HCT116 (cell line): Measurements from ENCODE around the gene SCYGR4. TPM values are rescaled to one million over a fixed set of nuclear protein-coding genes. Genes with fewer than 3 reads are reported as not detected.

ENCODE experiments used
- ATAC-seq: fragments of 200-7000 bp; cut with Tn5 transposase; 2 replicates; pipeline ENCODE4 v1.9.1; 2020; ENCODE audit warnings: mild to moderate bottlenecking, moderate library complexity
- BruUV-seq: library from RNA; stranded (reverse); fragments of 400-500 nt; replicated peaks from 2 replicates; lab custom pipeline; 2021; lab: Mats Ljungman, UMichigan
- CTCF ChIA-PET: fragments of 300-600 bp; sonication (Branson Sonifier 250); formaldehyde crosslinking; loops from one replicate; lab custom pipeline; 2021; ENCODE audit warnings: antibody characterized with exemption; lab: Charles Lee
- POLR2A ChIA-PET: fragments of 300-600, 350-600 bp; sonication (Branson Sonifier 250); formaldehyde crosslinking; loops from one replicate; lab custom pipeline; 2021; ENCODE audit warnings: antibody characterized with exemption; lab: Charles Lee
- RAD21 ChIA-PET, 2 experiments: fragments of 300-600 bp; sonication (Branson Sonifier 250); formaldehyde crosslinking; loops; one replicate each; lab custom pipeline; 2023; ENCODE audit warnings: low total read pairs in 2 of 2; ENCODE audit not compliant: uncharacterized antibody in 2 of 2, unreplicated experiment in 2 of 2, low non-redundant PET in 1 of 2; lab: Charles Lee
- DNase-seq: peaks from one replicate; pipeline ENCODE4 v3.0.0-alpha.2; 2010; ENCODE audit warnings: low read depth, low spot score
- H2AFZ ChIP-seq: fragments of 200-600 bp; shearing (Covaris generic), sonication (generic); 2 replicates; pipeline ENCODE4 v1.6.1; 2017; ENCODE audit warnings: low read depth, mixed run types, mixed read lengths, antibody characterized with exemption, low read length; ENCODE audit not compliant: poor library complexity, severe bottlenecking
- H3K27ac ChIP-seq: 2 replicates; pipeline ENCODE4 v1.5.1; 2012; ENCODE audit warnings: low read depth, low read length
- H3K27me3 ChIP-seq: fragments of 200-600 bp; sonication (generic); 2 replicates; pipeline ENCODE4 v1.6.1; 2016; ENCODE audit warnings: mixed run types, low read length, mixed read lengths; ENCODE audit not compliant: insufficient read depth
- H3K36me3 ChIP-seq, 2 experiments: fragments of 200-500 bp in 1 of 2; fragments of 200-600 bp in 1 of 2; sonication (Bioruptor generic) in 1 of 2; sonication (generic) in 1 of 2; 2 replicates each; pipeline versions ENCODE4 v1.5.1 to v1.6.1; 2014 to 2016; ENCODE audit warnings: low read length in 2 of 2, inconsistent platforms in 1 of 2, mixed read lengths in 1 of 2, mixed run types in 1 of 2; ENCODE audit not compliant: insufficient read depth in 2 of 2, control insufficient read depth in 1 of 2
- H3K4me1 ChIP-seq, 2 experiments: fragments of 200-600 bp in 1 of 2; sonication (generic) in 1 of 2; 2 replicates each; pipeline versions ENCODE4 v1.5.1 to v1.6.1; 2012 to 2017; ENCODE audit warnings: low read length in 2 of 2, inconsistent platforms in 1 of 2, mild to moderate bottlenecking in 1 of 2, mixed read lengths in 1 of 2, mixed run types in 1 of 2, moderate library complexity in 1 of 2; ENCODE audit not compliant: insufficient read depth in 2 of 2, control insufficient read depth in 1 of 2
- H3K4me2 ChIP-seq: fragments of 200-600 bp; sonication (generic); 2 replicates; pipeline ENCODE4 v1.6.1; 2017; ENCODE audit warnings: mixed run types, low read length, mixed read lengths
- H3K4me3 ChIP-seq, 2 experiments: fragments of 200-600 bp in 1 of 2; sonication (generic) in 1 of 2; replicated peaks in 1 of 2; 2 replicates each; pipeline ENCODE4 v1.5.1; 2011 to 2016; ENCODE audit warnings: low read length in 2 of 2, control low read depth in 1 of 2, low read depth in 1 of 2, mild to moderate bottlenecking in 1 of 2, mixed read lengths in 1 of 2, mixed run types in 1 of 2
- H3K79me2 ChIP-seq: fragments of 200-600 bp; sonication (generic); 2 replicates; pipeline ENCODE4 v1.6.1; 2017; ENCODE audit warnings: mild to moderate bottlenecking, mixed run types, low read length, moderate library complexity, mixed read lengths; ENCODE audit not compliant: insufficient read depth
- H3K9ac ChIP-seq: fragments of 200-600 bp; sonication (generic); 2 replicates; pipeline ENCODE4 v1.6.1; 2016; ENCODE audit warnings: low read length, mixed read lengths
- H3K9me2 ChIP-seq: fragments of 200-600 bp; sonication (generic), shearing (Covaris generic); 2 replicates; pipeline ENCODE4 v1.6.1; 2017; ENCODE audit warnings: mixed run types, mild to moderate bottlenecking, moderate library complexity; ENCODE audit not compliant: insufficient read depth
- H3K9me3 ChIP-seq, 2 experiments: fragments of 200-500 bp in 1 of 2; fragments of 200-600 bp in 1 of 2; sonication (Bioruptor generic) in 1 of 2; sonication (generic) in 1 of 2; 2 replicates each; pipeline ENCODE4 v1.6.1; 2014 to 2017; ENCODE audit warnings: low read length in 2 of 2, mixed read lengths in 2 of 2, inconsistent platforms in 1 of 2, low read depth in 1 of 2, mild to moderate bottlenecking in 1 of 2, mixed run types in 1 of 2, moderate library complexity in 1 of 2; ENCODE audit not compliant: control insufficient read depth in 1 of 2, insufficient read depth in 1 of 2
- H4K20me1 ChIP-seq: fragments of 200-600 bp; sonication (generic), shearing (Covaris generic); 2 replicates; pipeline ENCODE4 v1.6.1; 2017; ENCODE audit warnings: mixed run types, mild to moderate bottlenecking, moderate library complexity; ENCODE audit not compliant: insufficient read depth
- ATF3 ChIP-seq: IDR thresholded peaks from 2 replicates; pipeline ENCODE4 v1.6.1; 2012
- CBX3 ChIP-seq: IDR thresholded peaks from 2 replicates; pipeline ENCODE4 v1.6.1; 2012; ENCODE audit warnings: low read depth
- CTCF ChIP-seq, 3 experiments: fragments of 200-600 bp in 1 of 3; sonication (generic) in 1 of 3; IDR thresholded peaks in 2 of 3; conservative IDR thresholded peaks in 1 of 3; 2 replicates each; pipeline ENCODE4 v1.5.1; 2012 to 2017; ENCODE audit warnings: low read depth in 2 of 3, low read length in 2 of 3, antibody characterized with exemption in 1 of 3, borderline replicate concordance in 1 of 3, control low read depth in 1 of 3, mild to moderate bottlenecking in 1 of 3, mixed read lengths in 1 of 3, mixed run types in 1 of 3, moderate library complexity in 1 of 3; ENCODE audit not compliant: insufficient read depth in 1 of 3
- ELF1 ChIP-seq: IDR thresholded peaks from 2 replicates; pipeline ENCODE4 v1.6.1; 2012; ENCODE audit warnings: low read depth, borderline replicate concordance
- EZH2 ChIP-seq: fragments of 200-600 bp; sonication (generic); IDR thresholded peaks from 2 replicates; pipeline ENCODE4 v1.6.1; 2017; ENCODE audit warnings: antibody characterized with exemption, mixed run types
- EZH2phosphoT487 ChIP-seq: fragments of 200-600 bp; IDR thresholded peaks from 2 replicates; pipeline ENCODE4 v1.6.1; 2018; ENCODE audit warnings: antibody characterized with exemption, borderline replicate concordance
- POLR2A ChIP-seq: IDR thresholded peaks from 2 replicates; pipeline ENCODE4 v1.7.0; 2011; ENCODE audit warnings: borderline replicate concordance; ENCODE audit not compliant: insufficient read depth, insufficient read length; ENCODE audit errors: extremely low read depth
- REST ChIP-seq: IDR thresholded peaks from 2 replicates; pipeline ENCODE4 v1.6.1; 2012; ENCODE audit warnings: low read depth
- SRF ChIP-seq: IDR thresholded peaks from 2 replicates; pipeline ENCODE4 v1.6.1; 2012; ENCODE audit warnings: low read depth
- ZBTB33 ChIP-seq: IDR thresholded peaks from 2 replicates; pipeline ENCODE4 v1.6.1; 2011; ENCODE audit warnings: mild to moderate bottlenecking, low read length, moderate library complexity; ENCODE audit not compliant: insufficient replicate concordance; ENCODE audit errors: extremely low read depth
- ZNF274 ChIP-seq: fragments of 200-500 bp; sonication (Bioruptor generic); IDR thresholded peaks from 2 replicates; pipeline ENCODE4 v1.6.1; 2014; ENCODE audit warnings: mild to moderate bottlenecking, low read depth, low read length, inconsistent platforms
- intact Hi-C: fragments of 100-400 bp; cut with micrococcal nuclease; formaldehyde crosslinking; loops from 2 replicates; pipeline ENCODE4 v1.10.0; 2022
- total RNA-seq: library from RNA; stranded (reverse); gene quantifications from one replicate; pipeline ENCODE4 v1.2.1, GENCODE V29; 2021; ENCODE audit not compliant: unreplicated experiment

Gene SCYGR4
- total RNA-seq, 1 experiment from 2014 or later = not detected

- Histone ChIP-seq H3K79me2 (no peaks in the 10 kb centered on the region), H3K9me2 (no peaks in the 10 kb centered on the region), H3K4me2 (no peak overlapping the region), H3K27ac (no peak overlapping the region), H4K20me1 (no peaks in the 10 kb centered on the region), H3K9ac (no peak overlapping the region), H3K27me3 (no peaks in the 10 kb centered on the region), H3K4me1 (no peaks in the 10 kb centered on the region), H3K36me3 (no peaks in the 10 kb centered on the region), H2AFZ (no peak overlapping the region), H3K9me3 (no peaks in the 10 kb centered on the region), H3K4me3 (no peak overlapping the region)
- ChIA-PET POLR2A (no interaction called here), RAD21 (no interaction called here), CTCF (interaction anchor here (1.2 kb wide), 1 partner anchor 10 kb away, joined by 3 read pairs; no protein-coding TSS in a partner anchor)
- no TSS peak for BruUV-seq
- ATAC-seq (no peak), DNase-seq (no peak)
- intact Hi-C loops = no loop called here
- no peak for TF ChIP-seq REST
- no peak for TF ChIP-seq POLR2A
- TF ChIP-seq ATF3 = no peak
- TF ChIP-seq ZNF274 = no peak
- no peak for TF ChIP-seq SRF
- TF ChIP-seq ELF1 = no peak
- no peak for TF ChIP-seq EZH2phosphoT487
- no peak for TF ChIP-seq ZBTB33
- no peak for TF ChIP-seq CTCF (IDR thresholded peaks at IDR 0.05 in 2 of 3, conservative IDR thresholded peaks at IDR 0.05 in 1 of 3; ENCODE audit: borderline replicate concordance in 1 of 3, insufficient read depth in 1 of 3, low read depth in 2 of 3, low read length in 2 of 3)
- TF ChIP-seq EZH2 = no peak
- TF ChIP-seq CBX3 = no peak
Observed at GRCh38 chr2:227577555-227577954, 39.7 kb upstream of the SCYGR4 start.
